Gastroesophageal sphincter (tissue), 4 donors: ENCODE data around the gene SPATS1. TPM values are rescaled to one million over a fixed set of nuclear protein-coding genes. Genes with fewer than 3 reads are reported as not detected.
"Not testable (repeated sequence)": the region's sequence is repeated elsewhere in the genome, so short reads cannot be mapped to it uniquely, and the experiment has no call there.

ENCODE experiments used
- ATAC-seq: fragments of 150-250 bp; one replicate; pipeline ENCODE4 v1.9.1; 2016; ENCODE audit warnings: mild to moderate bottlenecking, moderate library complexity
- H3K27ac ChIP-seq, 4 donors: fragments of 200-600 bp; sonication (generic) in 3 of 4; 1 replicate in 3 of 4; 2 replicates in 1 of 4; pipeline ENCODE4 v1.5.1; 2016 to 2019
- H3K27me3 ChIP-seq: fragments of 200-600 bp; sonication (generic); one replicate; pipeline ENCODE4 v1.5.1; 2019
- H3K36me3 ChIP-seq, 2 donors: fragments of 200-600 bp; sonication (generic); one replicate each; pipeline ENCODE4 v1.5.1; 2019; ENCODE audit warnings: control low read depth in 1 of 2
- H3K4me1 ChIP-seq, 3 donors: fragments of 200-600 bp; sonication (generic); 1 replicate in 2 of 3; 2 replicates in 1 of 3; pipeline ENCODE4 v1.5.1; 2016 to 2019; ENCODE audit warnings: control low read depth in 2 of 3
- H3K4me3 ChIP-seq, 2 donors: fragments of 200-600 bp; sonication (generic); one replicate each; pipeline ENCODE4 v1.5.1; 2019; ENCODE audit warnings: mild to moderate bottlenecking in 1 of 2, moderate library complexity in 1 of 2
- H3K9me3 ChIP-seq, 3 donors: fragments of 200-600 bp; sonication (generic); one replicate each; pipeline ENCODE4 v1.5.1; 2017 to 2019; ENCODE audit warnings: control low read depth in 2 of 3
- EP300 ChIP-seq: sonication (generic); formaldehyde crosslinking; IDR thresholded peaks from one replicate; pipeline ENCODE4 v1.6.1; 2017; ENCODE audit warnings: antibody characterized with exemption, mild to moderate bottlenecking
- POLR2A ChIP-seq, 2 donors: fragments of 450-650 bp; IDR thresholded peaks; one replicate each; pipeline ENCODE4 v1.6.1; 2017; ENCODE audit warnings: antibody characterized with exemption in 2 of 2, mild to moderate bottlenecking in 2 of 2, moderate library complexity in 1 of 2
- POLR2AphosphoS5 ChIP-seq: sonication (generic); formaldehyde crosslinking; IDR thresholded peaks from one replicate; pipeline ENCODE4 v1.6.1; 2017; ENCODE audit warnings: antibody characterized with exemption
- WGBS, 2 donors: methylation state at CpG; one replicate each; pipeline ENCODE4 v1.1.5; 2018; ENCODE audit warnings: low coverage in 1 of 2; 5-methylcytosine and 5-hydroxymethylcytosine counted together
- total RNA-seq, 4 donors: library from RNA; depleted of rRNA; stranded (reverse); fragments of >200 nt; gene quantifications; one replicate each; pipeline ENCODE4 v1.1.0, GENCODE V29; 2016
- TF ChIP-seq, protein P1 (sequence below), 4 experiments: fragments of 200-600 bp in 2 of 4; fragments of 450-650 bp in 2 of 4; sonication (generic) in 1 of 4; IDR thresholded peaks; one replicate each; pipeline ENCODE4 v1.5.1; 2017 to 2019; ENCODE audit warnings: antibody characterized with exemption in 4 of 4, mild to moderate bottlenecking in 2 of 4, moderate library complexity in 2 of 4

The SPATS1 gene
- total RNA-seq, 4 donors from 2014 or later: not detected

GRCh38 chr6:44316481-44316880, 26.0 kb upstream of the SPATS1 start:
- Histone ChIP-seq H3K36me3 (peaks cover 0 to 2% of the 10 kb centered on the region in 2 donors), H3K27me3 (peaks cover 17% of the 10 kb centered on the region), H3K9me3 (no peaks in the 10 kb centered on the region), H3K4me3 (no peak overlapping the region), H3K27ac (no peak overlapping the region), H3K4me1 (peaks cover 0 to 13% (median 6%) of the 10 kb centered on the region in 3 donors)
- TF ChIP-seq POLR2AphosphoS5 (no peak), POLR2A (IDR thresholded peaks at IDR 0.05) (no peak), EP300 (no peak)
- TF ChIP-seq, protein P1, sequence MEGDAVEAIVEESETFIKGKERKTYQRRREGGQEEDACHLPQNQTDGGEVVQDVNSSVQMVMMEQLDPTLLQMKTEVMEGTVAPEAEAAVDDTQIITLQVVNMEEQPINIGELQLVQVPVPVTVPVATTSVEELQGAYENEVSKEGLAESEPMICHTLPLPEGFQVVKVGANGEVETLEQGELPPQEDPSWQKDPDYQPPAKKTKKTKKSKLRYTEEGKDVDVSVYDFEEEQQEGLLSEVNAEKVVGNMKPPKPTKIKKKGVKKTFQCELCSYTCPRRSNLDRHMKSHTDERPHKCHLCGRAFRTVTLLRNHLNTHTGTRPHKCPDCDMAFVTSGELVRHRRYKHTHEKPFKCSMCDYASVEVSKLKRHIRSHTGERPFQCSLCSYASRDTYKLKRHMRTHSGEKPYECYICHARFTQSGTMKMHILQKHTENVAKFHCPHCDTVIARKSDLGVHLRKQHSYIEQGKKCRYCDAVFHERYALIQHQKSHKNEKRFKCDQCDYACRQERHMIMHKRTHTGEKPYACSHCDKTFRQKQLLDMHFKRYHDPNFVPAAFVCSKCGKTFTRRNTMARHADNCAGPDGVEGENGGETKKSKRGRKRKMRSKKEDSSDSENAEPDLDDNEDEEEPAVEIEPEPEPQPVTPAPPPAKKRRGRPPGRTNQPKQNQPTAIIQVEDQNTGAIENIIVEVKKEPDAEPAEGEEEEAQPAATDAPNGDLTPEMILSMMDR (IDR thresholded peaks at IDR 0.05): no peak
- 78% methylated on average over 8 of the region's 12 CpGs; no CpG with 5 or more reads in 1 of the 2 donors for WGBS, 2 donors
- ATAC-seq: no peak

- ATAC-seq, H3K36me3 ChIP-seq, H3K27ac ChIP-seq, H3K9me3 ChIP-seq, H3K4me3 ChIP-seq, H3K4me1 ChIP-seq: not testable (repeated sequence)
- 51 to 57% methylated on average over 4 to 5 of the region's 9 CpGs for WGBS, 2 donors
- peaks cover 17% of the 10 kb centered on the region for H3K27me3 ChIP-seq
These were observed 25.3 kb upstream of the SPATS1 start for GRCh38 chr6:44317136-44317631.

DNA sequence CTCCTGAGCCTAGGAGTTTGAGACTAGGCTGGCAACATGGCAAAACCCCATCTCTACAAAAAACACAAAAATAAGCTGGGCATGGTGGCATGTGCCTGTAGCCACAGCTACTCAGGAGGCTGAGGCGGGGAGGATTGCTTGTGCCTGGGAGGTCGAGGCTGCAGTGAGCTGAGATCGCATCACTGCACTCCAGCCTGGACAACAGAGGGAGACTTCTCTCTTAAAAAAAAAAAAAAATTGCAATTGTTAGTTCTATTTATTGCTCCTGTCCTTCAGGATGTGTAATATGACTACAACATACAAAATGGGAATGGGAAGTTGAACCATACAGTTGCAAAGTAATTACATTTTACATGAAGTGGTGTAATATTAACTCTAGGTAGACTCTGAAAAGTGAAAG, 21.2 kb upstream of the SPATS1 start:
- Histone ChIP-seq H3K36me3 (no peaks in the 10 kb centered on the region), H3K4me1 (no peaks in the 10 kb centered on the region), H3K27ac (no peak overlapping the region), H3K9me3 (no peaks in the 10 kb centered on the region), H3K4me3 (no peak overlapping the region), H3K27me3 (peaks cover 21% of the 10 kb centered on the region)
- ATAC-seq: no peak
- 67% methylated on average over 3 of the region's 3 CpGs; no CpG with 5 or more reads in 1 of the 2 donors for WGBS, 2 donors
- TF ChIP-seq EP300: no peak
- TF ChIP-seq, protein P1 (IDR thresholded peaks at IDR 0.05): no peak
- TF ChIP-seq POLR2A (IDR thresholded peaks at IDR 0.05): no peak
- no peak for TF ChIP-seq POLR2AphosphoS5

- H3K27ac ChIP-seq: no peak overlapping the region
- H3K4me3 ChIP-seq: no peak overlapping the region
- no peak for ATAC-seq
- no peaks in the 10 kb centered on the region for H3K36me3 ChIP-seq
- peaks cover 44% of the 10 kb centered on the region for H3K27me3 ChIP-seq
- TF ChIP-seq EP300 (no peak), POLR2AphosphoS5 (no peak), POLR2A (IDR thresholded peaks at IDR 0.05) (no peak)
- TF ChIP-seq, protein P1 (IDR thresholded peaks at IDR 0.05): no peak
- no peaks in the 10 kb centered on the region for H3K4me1 ChIP-seq
- no peaks in the 10 kb centered on the region for H3K9me3 ChIP-seq
These were observed 15.4 kb upstream of the SPATS1 start for GRCh38 chr6:44327096-44327495.

DNA sequence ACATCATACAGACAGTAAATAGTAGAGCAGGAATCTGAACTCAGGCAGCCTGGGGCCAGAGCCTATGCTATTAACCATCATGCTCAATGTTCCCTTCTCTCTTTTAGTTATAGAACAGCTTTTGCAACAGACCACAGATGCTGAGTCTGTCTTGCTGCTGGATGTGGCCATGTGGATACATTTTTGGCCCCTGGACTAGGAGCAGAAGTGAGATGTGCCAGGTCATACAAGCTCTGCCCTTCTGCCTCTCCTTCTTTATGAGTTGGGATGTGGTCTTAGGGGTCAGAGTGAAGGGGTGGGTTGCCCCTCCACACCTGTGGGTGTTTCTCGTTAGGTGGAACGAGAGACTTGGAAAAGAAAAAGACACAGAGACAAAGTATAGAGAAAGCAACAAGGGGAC, 14.7 kb upstream of the SPATS1 start:
- H3K4me1 ChIP-seq: no peaks in the 10 kb centered on the region
- H3K27ac ChIP-seq: no peak overlapping the region
- no CpG with 5 or more reads among the region's 2 CpGs for WGBS, 2 donors
- ATAC-seq: no peak
- no peaks in the 10 kb centered on the region for H3K36me3 ChIP-seq
- no peak overlapping the region for H3K4me3 ChIP-seq
- peaks cover 45% of the 10 kb centered on the region for H3K27me3 ChIP-seq
- no peaks in the 10 kb centered on the region for H3K9me3 ChIP-seq
- TF ChIP-seq EP300 (no peak), POLR2A (IDR thresholded peaks at IDR 0.05) (no peak), POLR2AphosphoS5 (no peak)
- TF ChIP-seq, protein P1 (IDR thresholded peaks at IDR 0.05): no peak

DNA sequence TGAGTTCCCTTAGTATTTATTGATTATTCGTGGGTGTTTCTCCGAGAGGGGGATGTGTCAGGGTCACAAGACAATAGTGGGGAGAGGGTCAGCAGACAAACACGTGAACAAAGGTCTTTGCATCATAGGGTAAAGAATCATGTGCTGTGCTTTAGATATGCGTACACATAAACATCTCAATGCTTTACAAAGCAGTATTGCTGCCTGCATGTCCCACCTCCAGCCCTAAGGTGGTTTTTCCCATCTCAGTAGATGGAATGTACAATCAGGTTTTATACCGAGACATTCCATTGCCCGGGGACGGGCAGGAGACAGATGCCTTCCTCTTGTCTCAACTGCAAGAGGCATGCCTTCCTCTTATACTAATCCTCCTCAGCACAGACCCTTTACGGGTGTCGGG, 14.2 kb upstream of the SPATS1 start:
- not testable (repeated sequence) for H3K27ac ChIP-seq, H3K4me3 ChIP-seq, H3K9me3 ChIP-seq, H3K4me1 ChIP-seq, ATAC-seq, H3K36me3 ChIP-seq
- WGBS, 2 donors: 36% methylated on average over 4 of the region's 9 CpGs; no CpG with 5 or more reads in 1 of the 2 donors
- peaks cover 45% of the 10 kb centered on the region for H3K27me3 ChIP-seq
